Measurements from ENCODE around the gene CSMD2.

The CSMD2 gene

DNA sequence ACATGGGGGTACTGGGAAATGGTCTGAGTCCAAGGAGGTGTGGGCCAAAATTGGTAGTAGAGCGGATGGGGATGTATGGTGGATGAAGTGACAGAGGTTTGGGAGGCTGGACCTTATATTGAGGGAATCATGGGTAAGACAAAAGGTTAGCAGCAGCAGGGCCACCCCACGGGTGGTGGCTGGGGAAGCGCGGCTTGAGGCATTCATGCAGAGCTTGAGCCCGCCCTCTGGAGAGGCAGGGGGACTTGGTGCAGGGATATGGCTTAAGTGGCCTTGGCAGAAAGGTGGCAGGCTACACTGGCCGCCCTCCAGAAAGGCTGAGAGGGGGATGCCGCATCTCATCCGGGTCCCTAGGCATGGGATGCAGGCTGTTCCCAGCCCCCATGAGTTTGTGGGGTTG is 269.6 kb downstream of the CSMD2 start:
- H3K36me3 ChIP-seq (ENCODE audit: insufficient read depth, low read length), result no peaks in the 10 kb centered on the region
- peaks cover 4% of the 10 kb centered on the region for H3K27me3 ChIP-seq (ENCODE audit: insufficient read depth, low read length, poor library complexity)
- TF ChIP-seq CTCF (IDR thresholded peaks at IDR 0.05; ENCODE audit: borderline replicate concordance, extremely low read depth, low read length, poor library complexity, severe bottlenecking), result no peak
- no peak for TF ChIP-seq EZH2 (IDR thresholded peaks at IDR 0.05; ENCODE audit: borderline replicate concordance, low read depth, low read length, severe bottlenecking)
- no peak for DNase-seq
- H3K4me3 ChIP-seq (ENCODE audit: low read depth in 1 of 2, low read length in 2 of 2), result no peak overlapping the region
- no peak overlapping the region for H3K9ac ChIP-seq (ENCODE audit: low read depth, low read length)
- H3K4me1 ChIP-seq (ENCODE audit: insufficient read depth, low read length), result no peaks in the 10 kb centered on the region
- H3K9me3 ChIP-seq (ENCODE audit: insufficient read depth, low read length, severe bottlenecking), result no peaks in the 10 kb centered on the region
- no peak overlapping the region for H2AFZ ChIP-seq (ENCODE audit: low read depth, low read length)
- H3K27ac ChIP-seq (ENCODE audit: low read length), result no peak overlapping the region
- no peak overlapping the region for H3K4me2 ChIP-seq (ENCODE audit: insufficient read depth, low read length)
- H4K20me1 ChIP-seq (ENCODE audit: insufficient read depth, low read length), result no peaks in the 10 kb centered on the region
- ATAC-seq (ENCODE audit: insufficient read depth, low read depth), result no peak
- no peaks in the 10 kb centered on the region for H3K79me2 ChIP-seq (ENCODE audit: insufficient read depth, low read length)

- no peaks in the 10 kb centered on the region for H3K4me1 ChIP-seq (ENCODE audit: insufficient read depth, low read length)
- H3K27me3 ChIP-seq (ENCODE audit: insufficient read depth, low read length, poor library complexity), result no peaks in the 10 kb centered on the region
- ATAC-seq (ENCODE audit: insufficient read depth, low read depth) (no peak), DNase-seq (no peak)
- H3K27ac ChIP-seq (ENCODE audit: low read length), result no peak overlapping the region
- H3K36me3 ChIP-seq (ENCODE audit: insufficient read depth, low read length), result no peaks in the 10 kb centered on the region
- no peak overlapping the region for H3K9ac ChIP-seq (ENCODE audit: low read depth, low read length)
- H3K9me3 ChIP-seq (ENCODE audit: insufficient read depth, low read length, severe bottlenecking), result no peaks in the 10 kb centered on the region
- no peaks in the 10 kb centered on the region for H3K79me2 ChIP-seq (ENCODE audit: insufficient read depth, low read length)
- no peak overlapping the region for H3K4me3 ChIP-seq (ENCODE audit: low read depth in 1 of 2, low read length in 2 of 2)
- H3K4me2 ChIP-seq (ENCODE audit: insufficient read depth, low read length), result no peak overlapping the region
- H2AFZ ChIP-seq (ENCODE audit: low read depth, low read length), result no peak overlapping the region
- H4K20me1 ChIP-seq (ENCODE audit: insufficient read depth, low read length), result no peaks in the 10 kb centered on the region
- TF ChIP-seq CTCF (IDR thresholded peaks at IDR 0.05; ENCODE audit: borderline replicate concordance, extremely low read depth, low read length, poor library complexity, severe bottlenecking), result no peak
- no peak for TF ChIP-seq EZH2 (IDR thresholded peaks at IDR 0.05; ENCODE audit: borderline replicate concordance, low read depth, low read length, severe bottlenecking)
Observed at GRCh38 chr1:33893147-33893830, 271.7 kb downstream of the CSMD2 start.

- Histone ChIP-seq H3K4me2 (ENCODE audit: insufficient read depth, low read length) (no peak overlapping the region), H3K9ac (ENCODE audit: low read depth, low read length) (no peak overlapping the region), H3K9me3 (ENCODE audit: insufficient read depth, low read length, severe bottlenecking) (no peaks in the 10 kb centered on the region), H3K36me3 (ENCODE audit: insufficient read depth, low read length) (no peaks in the 10 kb centered on the region), H4K20me1 (ENCODE audit: insufficient read depth, low read length) (no peaks in the 10 kb centered on the region), H2AFZ (ENCODE audit: low read depth, low read length) (no peak overlapping the region), H3K27ac (ENCODE audit: low read length) (no peak overlapping the region), H3K4me1 (ENCODE audit: insufficient read depth, low read length) (no peaks in the 10 kb centered on the region), H3K27me3 (ENCODE audit: insufficient read depth, low read length, poor library complexity) (peaks cover 4% of the 10 kb centered on the region), H3K4me3 (ENCODE audit: low read depth in 1 of 2, low read length in 2 of 2) (no peak overlapping the region), H3K79me2 (ENCODE audit: insufficient read depth, low read length) (no peaks in the 10 kb centered on the region)
- DNase-seq (no peak), ATAC-seq (ENCODE audit: insufficient read depth, low read depth) (no peak)
- TF ChIP-seq EZH2 (IDR thresholded peaks at IDR 0.05; ENCODE audit: borderline replicate concordance, low read depth, low read length, severe bottlenecking) (no peak), CTCF (IDR thresholded peaks at IDR 0.05; ENCODE audit: borderline replicate concordance, extremely low read depth, low read length, poor library complexity, severe bottlenecking) (no peak)
Observed at GRCh38 chr1:33886496-33886895, 278.5 kb downstream of the CSMD2 start.
